Keratinocyte (primary cell): ENCODE results near the gene ARL4D. TPM values are rescaled to one million over a fixed set of nuclear protein-coding genes. Genes with fewer than 3 reads are reported as not detected.

ENCODE experiments used
- DNase-seq: peaks from one replicate; pipeline ENCODE4 v3.0.0-alpha.2; 2011; ENCODE audit warnings: low read depth, missing footprints, low spot score
- FAIRE-seq: peaks from 2 replicates; lab custom pipeline; 2011; peaks lifted over from hg19 to GRCh38; lab: Jason Lieb, UNC
- H2AFZ ChIP-seq: 2 replicates; pipeline ENCODE4 v1.6.0; 2012; ENCODE audit warnings: low read length, control low read depth, inconsistent platforms; ENCODE audit not compliant: control insufficient read depth
- H3K27ac ChIP-seq: 2 replicates; pipeline ENCODE4 v1.5.1; 2011; ENCODE audit warnings: low read length; ENCODE audit not compliant: control insufficient read depth, insufficient read depth
- H3K27me3 ChIP-seq: 3 replicates; pipeline ENCODE4 v1.6.0; 2011; ENCODE audit warnings: low read length; ENCODE audit not compliant: control insufficient read depth, insufficient read depth; ENCODE audit errors: extremely low read depth
- H3K36me3 ChIP-seq, 2 experiments: 2 replicates in 1 of 2; 3 replicates in 1 of 2; pipeline ENCODE4 v1.5.1; 2011; ENCODE audit warnings: low read length in 2 of 2, mild to moderate bottlenecking in 1 of 2; ENCODE audit not compliant: control insufficient read depth in 2 of 2, insufficient read depth in 2 of 2; ENCODE audit errors: extremely low read depth in 1 of 2
- H3K4me1 ChIP-seq: 3 replicates; pipeline ENCODE4 v1.5.1; 2011; ENCODE audit warnings: low read length; ENCODE audit not compliant: control insufficient read depth, insufficient read depth; ENCODE audit errors: extremely low read depth
- H3K4me2 ChIP-seq: 3 replicates; pipeline ENCODE4 v1.6.0; 2011; ENCODE audit warnings: low read depth, low read length; ENCODE audit not compliant: control insufficient read depth, insufficient read depth; ENCODE audit errors: extremely low read depth
- H3K4me3 ChIP-seq, 3 experiments: fragments of 200-600 bp in 1 of 3; sonication (generic) in 1 of 3; 2 replicates in 2 of 3; 3 replicates in 1 of 3; pipeline ENCODE4 v1.5.1; 2011 to 2016; ENCODE audit warnings: low read length in 3 of 3, mild to moderate bottlenecking in 3 of 3, control low read depth in 2 of 3, inconsistent platforms in 1 of 3, low read depth in 1 of 3, mixed read lengths in 1 of 3, mixed run types in 1 of 3, moderate library complexity in 1 of 3; ENCODE audit not compliant: control insufficient read depth in 2 of 3, insufficient read depth in 2 of 3; ENCODE audit errors: extremely low read depth in 1 of 3
- H3K79me2 ChIP-seq: 2 replicates; pipeline ENCODE4 v1.6.0; 2012; ENCODE audit warnings: low read length; ENCODE audit not compliant: control insufficient read depth, insufficient read depth
- H3K9ac ChIP-seq: 3 replicates; pipeline ENCODE4 v1.6.0; 2011; ENCODE audit warnings: low read length; ENCODE audit not compliant: control insufficient read depth, insufficient read depth; ENCODE audit errors: extremely low read depth
- H3K9me1 ChIP-seq: 3 replicates; pipeline ENCODE4 v1.6.0; 2011; ENCODE audit warnings: low read length; ENCODE audit not compliant: control insufficient read depth, insufficient read depth; ENCODE audit errors: extremely low read depth
- H3K9me3 ChIP-seq: 2 replicates; pipeline ENCODE4 v1.5.1; 2012; ENCODE audit warnings: low read depth, low read length; ENCODE audit not compliant: control insufficient read depth
- H4K20me1 ChIP-seq: 3 replicates; pipeline ENCODE4 v1.6.0; 2011; ENCODE audit warnings: low read length; ENCODE audit not compliant: control insufficient read depth, insufficient read depth; ENCODE audit errors: extremely low read depth
- EZH2 ChIP-seq: IDR thresholded peaks from one replicate; pipeline ENCODE4 v1.6.1; 2012; ENCODE audit warnings: inconsistent platforms, mild to moderate bottlenecking, low read length, moderate library complexity
- dilution Hi-C: fragments of 300-500 bp; cut with MboI; formaldehyde crosslinking; loops from one replicate; pipeline ENCODE4 v1.7.0; 2020; ENCODE audit warnings: low sequenced_read_pairs; ENCODE audit not compliant: extremely low pct_ligation_motif_present
- polyA plus RNA-seq, 5 experiments: library from polyadenylated mRNA; depleted of rRNA in 3 of 5; stranded (reverse) in 3 of 5; stranded (forward) in 1 of 5; unstranded in 1 of 5; fragments of >200 nt; gene quantifications; 1 replicate in 1 of 5; 2 replicates in 3 of 5; 3 replicates in 1 of 5; pipeline versions ENCODE4 v1.2.1 to v1.2.3, GENCODE V29; 2011 to 2012; ENCODE audit warnings: missing spikeins in 2 of 5, low read depth in 1 of 5, low replicate concordance in 1 of 5
- TF ChIP-seq, protein P1 (sequence below), 3 experiments: IDR thresholded peaks in 1 of 3; conservative IDR thresholded peaks in 1 of 3; optimal IDR thresholded peaks in 1 of 3; 2 replicates in 2 of 3; 3 replicates in 1 of 3; pipeline versions ENCODE3 to v1.5.1; 2011; ENCODE audit warnings: low read length in 3 of 3, mild to moderate bottlenecking in 3 of 3, moderate library complexity in 2 of 3, control low read depth in 1 of 3, inconsistent platforms in 1 of 3; ENCODE audit not compliant: insufficient read depth in 2 of 3; ENCODE audit errors: extremely low read depth in 1 of 3

The ARL4D gene
- polyA plus RNA-seq, 1 donor (not counting 4 experiments of a cell fraction or from before 2014, with no cell fraction given) = 36.5 TPM

DNA sequence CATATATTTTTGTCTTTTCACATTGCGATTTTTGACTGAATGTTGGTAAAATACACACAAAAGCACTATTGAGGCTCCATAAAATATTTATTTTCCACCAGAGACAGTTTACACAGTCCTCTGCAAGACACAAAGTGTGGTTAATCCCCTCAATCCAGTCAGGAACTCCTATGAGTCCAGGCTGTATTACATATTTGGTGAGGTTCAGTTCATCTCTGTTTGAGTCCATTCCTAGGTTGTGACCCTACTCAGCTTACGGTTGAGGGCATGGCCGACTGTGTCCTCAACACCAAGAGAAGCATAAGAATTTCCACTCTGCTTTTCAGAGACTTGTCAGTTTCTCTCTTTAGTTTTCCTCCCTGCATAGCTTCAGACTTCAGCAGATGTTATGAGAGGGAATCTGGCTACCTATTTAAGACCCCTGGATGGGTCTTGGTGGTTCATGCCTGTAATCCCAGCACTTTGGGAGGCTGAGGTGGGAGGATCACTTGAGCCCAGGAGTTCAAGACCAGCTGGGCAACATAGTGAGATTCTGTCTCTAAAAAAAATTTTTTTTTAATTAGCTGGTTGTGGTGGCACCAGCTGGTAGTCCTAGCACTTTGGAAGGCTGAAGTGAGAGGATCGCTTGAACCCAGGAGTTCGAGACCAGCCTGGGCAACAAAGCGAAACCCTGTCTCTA lies 25.1 kb downstream of the ARL4D start:
- Histone ChIP-seq H3K79me2 (no peaks in the 10 kb centered on the region), H3K27ac (no peak overlapping the region), H2AFZ (no peak overlapping the region), H3K4me3 (no peak overlapping the region), H3K4me2 (no peak overlapping the region), H3K9me1 (no peaks in the 10 kb centered on the region), H3K27me3 (no peaks in the 10 kb centered on the region), H3K36me3 (no peaks in the 10 kb centered on the region), H3K4me1 (peaks cover 12% of the 10 kb centered on the region), H3K9ac (no peak overlapping the region), H4K20me1 (no peaks in the 10 kb centered on the region), H3K9me3 (no peaks in the 10 kb centered on the region)
- no peak for FAIRE-seq
- dilution Hi-C loops = no loop called here
- TF ChIP-seq, protein P1, sequence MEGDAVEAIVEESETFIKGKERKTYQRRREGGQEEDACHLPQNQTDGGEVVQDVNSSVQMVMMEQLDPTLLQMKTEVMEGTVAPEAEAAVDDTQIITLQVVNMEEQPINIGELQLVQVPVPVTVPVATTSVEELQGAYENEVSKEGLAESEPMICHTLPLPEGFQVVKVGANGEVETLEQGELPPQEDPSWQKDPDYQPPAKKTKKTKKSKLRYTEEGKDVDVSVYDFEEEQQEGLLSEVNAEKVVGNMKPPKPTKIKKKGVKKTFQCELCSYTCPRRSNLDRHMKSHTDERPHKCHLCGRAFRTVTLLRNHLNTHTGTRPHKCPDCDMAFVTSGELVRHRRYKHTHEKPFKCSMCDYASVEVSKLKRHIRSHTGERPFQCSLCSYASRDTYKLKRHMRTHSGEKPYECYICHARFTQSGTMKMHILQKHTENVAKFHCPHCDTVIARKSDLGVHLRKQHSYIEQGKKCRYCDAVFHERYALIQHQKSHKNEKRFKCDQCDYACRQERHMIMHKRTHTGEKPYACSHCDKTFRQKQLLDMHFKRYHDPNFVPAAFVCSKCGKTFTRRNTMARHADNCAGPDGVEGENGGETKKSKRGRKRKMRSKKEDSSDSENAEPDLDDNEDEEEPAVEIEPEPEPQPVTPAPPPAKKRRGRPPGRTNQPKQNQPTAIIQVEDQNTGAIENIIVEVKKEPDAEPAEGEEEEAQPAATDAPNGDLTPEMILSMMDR (optimal IDR thresholded peaks at IDR 0.05 in 1 of 3, IDR thresholded peaks at IDR 0.05 in 1 of 3, conservative IDR thresholded peaks at IDR 0.05 in 1 of 3; ENCODE audit: extremely low read depth in 1 of 3, insufficient read depth in 2 of 3, low read length in 3 of 3) = no peak
- no peak for TF ChIP-seq EZH2
- DNase-seq = no peak

DNA sequence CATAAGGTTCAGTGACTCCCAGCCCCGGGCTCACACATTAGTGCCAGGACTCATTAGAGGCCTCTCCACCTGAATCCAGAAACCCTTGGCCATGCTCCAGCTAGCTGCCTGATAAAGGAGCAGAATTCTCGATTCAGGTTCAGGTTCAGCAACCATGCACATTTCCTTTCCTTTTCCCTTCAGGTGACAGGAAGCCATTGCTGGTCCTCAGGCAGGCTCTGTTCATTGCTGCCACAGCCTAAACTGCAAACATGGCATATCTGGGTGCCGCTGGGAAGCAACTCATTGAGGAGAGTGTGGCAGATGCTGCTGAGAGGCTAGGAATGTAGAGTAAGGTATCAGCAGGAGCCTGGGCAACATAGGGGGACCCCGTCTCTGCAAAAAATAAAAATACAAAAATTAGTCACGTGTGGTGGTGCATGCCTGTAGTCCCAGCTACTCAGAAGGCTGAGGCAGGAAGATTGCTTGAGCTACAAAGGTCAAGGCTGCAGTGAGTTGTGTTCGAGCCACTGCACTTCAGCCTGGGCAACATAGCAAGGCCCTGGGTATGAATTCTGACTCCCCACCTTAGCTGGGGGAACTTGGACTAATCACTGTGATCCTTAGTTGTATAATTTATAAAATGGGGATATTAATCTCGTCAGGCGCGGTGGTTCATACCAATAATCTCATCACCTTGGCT lies 28.7 kb downstream of the ARL4D start:
- peaks cover 7% of the 10 kb centered on the region for H3K4me1 ChIP-seq
- no peak overlapping the region for H3K4me2 ChIP-seq
- H3K27ac ChIP-seq = no peak overlapping the region
- H3K9ac ChIP-seq = no peak overlapping the region
- no peak for TF ChIP-seq EZH2
- TF ChIP-seq, protein P1 (optimal IDR thresholded peaks at IDR 0.05 in 1 of 3, IDR thresholded peaks at IDR 0.05 in 1 of 3, conservative IDR thresholded peaks at IDR 0.05 in 1 of 3; ENCODE audit: extremely low read depth in 1 of 3, insufficient read depth in 2 of 3, low read length in 3 of 3) = no peak
- no peaks in the 10 kb centered on the region for H3K36me3 ChIP-seq
- H4K20me1 ChIP-seq = no peaks in the 10 kb centered on the region
- no peak overlapping the region for H2AFZ ChIP-seq
- H3K9me1 ChIP-seq = no peaks in the 10 kb centered on the region
- DNase-seq (no peak), FAIRE-seq (no peak)
- no peaks in the 10 kb centered on the region for H3K79me2 ChIP-seq
- no peak overlapping the region for H3K4me3 ChIP-seq
- dilution Hi-C loops = no loop called here
- no peaks in the 10 kb centered on the region for H3K27me3 ChIP-seq
- no peaks in the 10 kb centered on the region for H3K9me3 ChIP-seq
